OCI-LY1 (cell line): Measurements from ENCODE around the gene MPPED2.

Experiments used
- H2AFZ ChIP-seq: fragments of 200-600 bp; sonication (generic), shearing (Covaris generic); 2 replicates; pipeline ENCODE4 v1.6.0; 2014; ENCODE audit warnings: antibody characterized with exemption, mild to moderate bottlenecking, low read length
- H3F3A ChIP-seq: fragments of 200-600 bp; sonication (generic), shearing (Covaris generic); 2 replicates; pipeline ENCODE4 v1.6.0; 2014; ENCODE audit warnings: mild to moderate bottlenecking, antibody characterized with exemption, low read length, moderate library complexity; ENCODE audit not compliant: insufficient read depth
- H3K27ac ChIP-seq: fragments of 200-600 bp; sonication (generic); 2 replicates; pipeline ENCODE4 v1.5.1; 2014; ENCODE audit warnings: low read length, mixed run types, mild to moderate bottlenecking, low read depth; ENCODE audit not compliant: poor library complexity, severe bottlenecking
- H3K27me3 ChIP-seq: fragments of 200-600 bp; sonication (generic); 2 replicates; pipeline ENCODE4 v1.6.0; 2014; ENCODE audit warnings: antibody characterized with exemption, mild to moderate bottlenecking, low read length, moderate library complexity; ENCODE audit not compliant: insufficient read depth
- H3K36me3 ChIP-seq: fragments of 200-600 bp; sonication (generic); 2 replicates; pipeline ENCODE4 v1.6.1; 2014; ENCODE audit warnings: mild to moderate bottlenecking, antibody characterized with exemption, low read length, moderate library complexity, mixed read lengths; ENCODE audit not compliant: insufficient read depth
- H3K4me1 ChIP-seq: fragments of 200-600 bp; sonication (generic); 2 replicates; pipeline ENCODE4 v1.5.1; 2014; ENCODE audit warnings: mild to moderate bottlenecking, low read length, moderate library complexity; ENCODE audit not compliant: insufficient read depth, severe bottlenecking
- H3K4me2 ChIP-seq: fragments of 200-600 bp; sonication (generic), shearing (Covaris generic); 2 replicates; pipeline ENCODE4 v1.6.1; 2014; ENCODE audit warnings: low read length
- H3K4me3 ChIP-seq: fragments of 200-600 bp; sonication (generic); 2 replicates; pipeline ENCODE4 v1.5.1; 2014; ENCODE audit warnings: low read length, low read depth, mild to moderate bottlenecking, mixed read lengths; ENCODE audit not compliant: poor library complexity, severe bottlenecking
- H3K79me2 ChIP-seq: fragments of 200-600 bp; shearing (Covaris generic); 2 replicates; pipeline ENCODE4 v1.6.1; 2016; ENCODE audit warnings: mixed run types, low read length, mixed read lengths; ENCODE audit not compliant: insufficient read depth
- H3K9ac ChIP-seq: fragments of 200-600 bp; sonication (generic), shearing (Covaris generic); 2 replicates; pipeline ENCODE4 v1.6.1; 2014; ENCODE audit warnings: mild to moderate bottlenecking, low read length, mixed read lengths
- H3K9me2 ChIP-seq: fragments of 200-600 bp; sonication (generic), shearing (Covaris generic); 2 replicates; pipeline ENCODE4 v1.6.1; 2014; ENCODE audit warnings: low read depth, mild to moderate bottlenecking, low read length, mixed read lengths
- H3K9me3 ChIP-seq: fragments of 200-600 bp; shearing (Covaris generic); 2 replicates; pipeline ENCODE4 v1.6.1; 2014; ENCODE audit warnings: low read length, mixed read lengths
- H4K20me1 ChIP-seq: fragments of 200-600 bp; sonication (generic), shearing (Covaris generic); 2 replicates; pipeline ENCODE4 v1.6.0; 2016; ENCODE audit warnings: mild to moderate bottlenecking, low read length; ENCODE audit not compliant: insufficient read depth
- CTCF ChIP-seq: fragments of 200-600 bp; sonication (generic), shearing (Covaris generic); IDR thresholded peaks from 2 replicates; pipeline ENCODE4 v1.5.1; 2017; ENCODE audit warnings: mild to moderate bottlenecking, antibody characterized with exemption, low read length, moderate library complexity, mixed read lengths
- EZH2 ChIP-seq: fragments of 200-600 bp; sonication (generic), shearing (Covaris generic); IDR thresholded peaks from 2 replicates; pipeline ENCODE4 v1.8.0; 2017; ENCODE audit warnings: borderline replicate concordance, mixed run types, mild to moderate bottlenecking, antibody characterized with exemption, low read length, moderate library complexity, mixed read lengths

Gene MPPED2

GRCh38 chr11:30432178-30432577 lies 154.0 kb downstream of the MPPED2 start:
- Histone ChIP-seq H3K9me3 (no peaks in the 10 kb centered on the region), H3K79me2 (no peaks in the 10 kb centered on the region), H2AFZ (no peak overlapping the region), H3K9ac (no peak overlapping the region), H3K27ac (no peak overlapping the region), H3F3A (no peaks in the 10 kb centered on the region), H3K36me3 (no peaks in the 10 kb centered on the region), H3K4me3 (no peak overlapping the region), H3K4me1 (no peaks in the 10 kb centered on the region), H3K27me3 (no peaks in the 10 kb centered on the region), H3K4me2 (no peak overlapping the region), H3K9me2 (no peaks in the 10 kb centered on the region), H4K20me1 (no peaks in the 10 kb centered on the region)
- TF ChIP-seq CTCF: no peak
- no peak for TF ChIP-seq EZH2

- no peaks in the 10 kb centered on the region for H3K9me3 ChIP-seq
- TF ChIP-seq CTCF: no peak
- TF ChIP-seq EZH2: no peak
- H2AFZ ChIP-seq: no peak overlapping the region
- H3K9ac ChIP-seq: no peak overlapping the region
- no peaks in the 10 kb centered on the region for H3K79me2 ChIP-seq
- no peak overlapping the region for H3K27ac ChIP-seq
- H3K4me1 ChIP-seq: no peaks in the 10 kb centered on the region
- no peaks in the 10 kb centered on the region for H3F3A ChIP-seq
- no peaks in the 10 kb centered on the region for H3K36me3 ChIP-seq
- H3K9me2 ChIP-seq: no peaks in the 10 kb centered on the region
- no peaks in the 10 kb centered on the region for H3K27me3 ChIP-seq
- H3K4me3 ChIP-seq: no peak overlapping the region
- no peaks in the 10 kb centered on the region for H4K20me1 ChIP-seq
- no peak overlapping the region for H3K4me2 ChIP-seq
These were observed 154.9 kb downstream of the MPPED2 start for GRCh38 chr11:30431127-30431814.

GRCh38 chr11:30429550-30429949 lies 156.6 kb downstream of the MPPED2 start:
- H2AFZ ChIP-seq: no peak overlapping the region
- H3K4me1 ChIP-seq: no peaks in the 10 kb centered on the region
- H3K27ac ChIP-seq: no peak overlapping the region
- no peaks in the 10 kb centered on the region for H3K9me3 ChIP-seq
- H3K9ac ChIP-seq: no peak overlapping the region
- no peak overlapping the region for H3K4me3 ChIP-seq
- H3K4me2 ChIP-seq: no peak overlapping the region
- TF ChIP-seq CTCF: no peak
- no peak for TF ChIP-seq EZH2
- no peaks in the 10 kb centered on the region for H3K79me2 ChIP-seq
- no peaks in the 10 kb centered on the region for H3K36me3 ChIP-seq
- H4K20me1 ChIP-seq: no peaks in the 10 kb centered on the region
- no peaks in the 10 kb centered on the region for H3K9me2 ChIP-seq
- no peaks in the 10 kb centered on the region for H3K27me3 ChIP-seq
- no peaks in the 10 kb centered on the region for H3F3A ChIP-seq
